Thymus (tissue), 11 donors: ENCODE measurements around the gene CEBPA. TPM values are rescaled to one million over a fixed set of nuclear protein-coding genes. Genes with fewer than 3 reads are reported as not detected.
"Not testable (repeated sequence)": the region's sequence is repeated elsewhere in the genome, so short reads cannot be mapped to it uniquely, and the experiment has no call there.

Source experiments
- DNase-seq, 9 donors: peaks; one replicate each; pipeline ENCODE4 v3.0.0-alpha.2; 2013; ENCODE audit warnings: low spot score in 9 of 9, low read depth in 6 of 9, missing footprints in 1 of 9
- H3K27ac ChIP-seq, 2 donors: one replicate each; pipeline ENCODE4 v1.5.1; 2013; ENCODE audit warnings: control low read depth in 1 of 2, low read depth in 1 of 2, low read length in 1 of 2, mild to moderate bottlenecking in 1 of 2, moderate library complexity in 1 of 2
- H3K27me3 ChIP-seq, 2 donors: one replicate each; pipeline ENCODE4 v1.5.1; 2013; ENCODE audit warnings: low read length in 1 of 2; ENCODE audit not compliant: control insufficient read depth in 2 of 2, insufficient read depth in 1 of 2
- H3K36me3 ChIP-seq, 2 donors: one replicate each; pipeline ENCODE4 v1.5.1; 2013; ENCODE audit warnings: low read length in 1 of 2, mild to moderate bottlenecking in 1 of 2, moderate library complexity in 1 of 2; ENCODE audit not compliant: control insufficient read depth in 2 of 2, insufficient read depth in 2 of 2
- H3K4me1 ChIP-seq, 2 donors: one replicate each; pipeline ENCODE4 v1.5.1; 2013; ENCODE audit warnings: low read length in 2 of 2; ENCODE audit not compliant: control insufficient read depth in 2 of 2, insufficient read depth in 2 of 2
- H3K4me3 ChIP-seq, 2 donors: one replicate each; pipeline ENCODE4 v1.5.1; 2013; ENCODE audit warnings: low read length in 2 of 2, control low read depth in 1 of 2, mild to moderate bottlenecking in 1 of 2
- H3K9me3 ChIP-seq, 2 donors: one replicate each; pipeline ENCODE4 v1.5.1; 2013; ENCODE audit warnings: low read length in 1 of 2, mild to moderate bottlenecking in 1 of 2; ENCODE audit not compliant: control insufficient read depth in 2 of 2, insufficient read depth in 1 of 2
- WGBS: extraction: QIAGEN DNeasy Blood & Tissue Kit; methylation state at CpG from one replicate; pipeline ENCODE4 v1.1.7; 2013; 5-methylcytosine and 5-hydroxymethylcytosine counted together
- polyA plus RNA-seq: library from polyadenylated mRNA; stranded (reverse); fragments of 200-250 nt; gene quantifications from one replicate; pipeline ENCODE4 v1.2.3, GENCODE V29; 2013
- total RNA-seq: library from RNA; stranded (reverse); fragments of 120-200 nt; gene quantifications from one replicate; pipeline ENCODE4 v1.2.4, GENCODE V29; 2013
- donor health status: healthy.

Gene CEBPA
- total and polyA plus RNA-seq, 2 donors, result 7.0 to 10.1 TPM

- Histone ChIP-seq H3K27me3 (peaks cover 46 to 64% of the 10 kb centered on the region in 2 donors), H3K4me3 (no peak overlapping the region), H3K36me3 (no peaks in the 10 kb centered on the region), H3K4me1 (peaks cover 2 to 8% of the 10 kb centered on the region in 2 donors), H3K27ac (no peak overlapping the region), H3K9me3 (no peaks in the 10 kb centered on the region)
- 87% methylated on average over 8 of the region's 8 CpGs for WGBS
- DNase-seq, result no peak
Observed at GRCh38 chr19:33299051-33299688, 3.2 kb downstream of the CEBPA start.

GRCh38 chr19:33298146-33298911 lies 4.0 kb downstream of the CEBPA start:
- peaks cover 38 to 64% of the 10 kb centered on the region in 2 donors for H3K27me3 ChIP-seq
- no peak overlapping the region for H3K4me3 ChIP-seq
- peak overlapping the region in 1 of 2 donors; percentile 61 for H3K27ac ChIP-seq
- 73% methylated on average over 25 of the region's 25 CpGs for WGBS
- DNase-seq, result no peak
- H3K36me3 ChIP-seq, result no peaks in the 10 kb centered on the region
- no peaks in the 10 kb centered on the region for H3K9me3 ChIP-seq
- peaks cover 2 to 8% of the 10 kb centered on the region in 2 donors for H3K4me1 ChIP-seq

DNA sequence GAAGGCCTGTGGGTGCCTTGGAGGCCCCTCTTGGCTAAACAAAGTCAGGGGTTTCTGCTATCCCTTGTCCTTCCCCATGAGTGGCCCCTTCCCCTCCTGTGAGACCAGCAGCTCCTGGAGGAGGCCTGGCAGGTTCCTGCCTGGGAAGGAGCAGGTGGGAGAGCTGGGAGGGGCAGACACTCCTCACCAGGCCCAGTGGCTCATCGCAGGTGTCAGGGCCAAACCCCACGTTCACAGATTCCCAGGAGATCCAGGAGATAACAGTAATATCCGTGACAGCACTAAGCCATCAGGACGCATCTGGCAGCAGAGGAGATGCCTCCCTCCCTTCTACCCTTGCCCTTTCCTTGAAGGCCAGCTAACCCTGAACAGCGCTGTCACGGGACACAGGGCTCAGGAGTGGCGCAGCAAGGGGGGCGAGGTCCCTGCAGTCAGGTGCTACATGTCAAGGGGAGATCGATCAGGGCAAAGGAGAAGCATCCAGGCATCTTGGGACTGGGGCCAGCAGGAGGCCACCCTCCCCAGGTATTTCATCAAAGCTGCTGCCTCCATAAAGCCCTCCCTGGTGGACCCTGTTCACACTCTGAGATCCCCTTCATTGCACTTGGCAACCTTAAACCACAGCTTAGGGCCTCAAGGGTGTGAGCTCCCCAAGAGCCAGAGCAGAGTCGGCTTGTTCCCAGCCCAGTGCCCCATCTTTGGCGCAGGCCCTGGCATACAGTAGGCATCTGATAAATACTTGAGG lies 4.8 kb downstream of the CEBPA start:
- no peak overlapping the region for H3K4me3 ChIP-seq
- H3K36me3 ChIP-seq, result no peaks in the 10 kb centered on the region
- no peaks in the 10 kb centered on the region for H3K9me3 ChIP-seq
- no peak for DNase-seq
- peaks cover 6 to 7% of the 10 kb centered on the region in 2 donors for H3K4me1 ChIP-seq
- no peak overlapping the region for H3K27ac ChIP-seq
- 88% methylated on average over 11 of the region's 11 CpGs for WGBS
- peaks cover 30 to 61% of the 10 kb centered on the region in 2 donors for H3K27me3 ChIP-seq

DNA sequence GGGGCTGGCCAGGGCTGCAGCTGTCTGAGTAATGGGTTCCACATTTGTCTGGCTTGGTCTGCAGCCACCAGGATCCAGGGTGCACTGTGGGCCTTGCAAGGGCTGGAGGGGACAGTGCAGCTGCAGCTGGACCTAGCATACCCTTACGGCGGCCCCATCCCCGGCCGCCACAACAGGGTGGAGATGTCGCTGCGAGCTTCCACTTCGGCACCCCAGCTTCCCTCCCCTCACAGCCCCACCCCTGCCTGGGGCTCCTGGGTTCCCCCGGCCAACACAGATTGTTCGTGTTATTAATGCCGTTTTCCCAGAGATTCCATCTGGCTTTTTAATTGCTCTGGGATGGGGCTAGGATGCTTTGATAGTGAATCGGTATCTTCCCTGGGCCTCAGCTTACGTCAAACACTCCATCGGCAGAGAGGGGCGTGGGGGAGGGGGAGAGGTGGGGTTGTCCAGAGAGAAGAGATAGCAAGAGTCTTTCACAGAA lies 5.8 kb downstream of the CEBPA start:
- Histone ChIP-seq H3K36me3 (no peaks in the 10 kb centered on the region), H3K27me3 (peaks cover 21 to 57% of the 10 kb centered on the region in 2 donors), H3K27ac (no peak overlapping the region), H3K4me1 (peaks cover 0 to 9% of the 10 kb centered on the region in 2 donors), H3K9me3 (no peaks in the 10 kb centered on the region), H3K4me3 (no peak overlapping the region)
- WGBS, result 93% methylated on average over 14 of the region's 14 CpGs
- no peak for DNase-seq

DNA sequence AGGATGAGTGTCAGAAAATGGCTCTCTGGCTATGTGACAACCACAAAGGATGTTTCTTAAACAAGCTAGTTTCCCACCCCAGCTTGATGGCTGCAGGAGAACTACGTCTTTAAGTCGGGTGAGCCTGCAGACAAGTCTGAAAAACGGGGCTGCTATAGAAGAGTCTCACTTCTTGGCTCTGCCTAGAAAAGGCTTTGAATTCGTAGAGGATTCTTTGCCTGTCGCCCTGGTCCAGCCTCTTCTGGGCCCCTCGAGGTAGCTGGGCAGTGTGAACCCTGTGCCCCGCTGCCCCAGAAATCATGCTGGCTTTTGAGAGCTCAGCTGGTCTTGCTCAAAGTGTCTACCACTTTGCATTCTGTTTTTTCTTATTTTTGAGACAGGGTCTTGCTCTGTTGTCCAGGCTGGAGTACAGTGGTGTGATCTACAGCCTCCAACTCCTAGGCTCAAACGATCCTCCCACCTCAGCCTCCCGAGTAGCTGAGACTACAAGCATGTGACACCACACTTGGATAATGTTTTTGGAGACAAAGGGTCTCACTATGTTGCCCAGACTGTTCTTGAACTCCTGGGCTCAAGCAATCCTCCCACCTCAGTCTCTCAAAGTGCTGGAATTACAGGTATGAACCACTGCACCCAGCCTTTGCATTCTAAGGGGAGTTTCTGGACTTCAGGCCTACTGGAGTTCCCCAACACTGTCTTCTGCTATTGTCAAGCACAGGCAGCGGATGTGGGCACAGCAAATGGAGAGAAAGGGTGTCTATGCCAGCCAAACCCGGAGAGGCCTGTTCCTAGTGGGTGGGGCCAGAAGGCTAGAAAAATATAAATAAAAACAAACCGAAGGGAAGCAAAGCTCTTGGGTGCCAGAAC lies 6.5 kb downstream of the CEBPA start:
- Histone ChIP-seq H3K9me3 (no peaks in the 10 kb centered on the region), H3K36me3 (no peaks in the 10 kb centered on the region), H3K4me3 (no peak overlapping the region), H3K27ac (no peak overlapping the region), H3K4me1 (peaks cover 0 to 9% of the 10 kb centered on the region in 2 donors), H3K27me3 (peaks cover 14 to 51% of the 10 kb centered on the region in 2 donors)
- WGBS, result 96% methylated on average over 12 of the region's 12 CpGs
- DNase-seq, result no peak

DNA sequence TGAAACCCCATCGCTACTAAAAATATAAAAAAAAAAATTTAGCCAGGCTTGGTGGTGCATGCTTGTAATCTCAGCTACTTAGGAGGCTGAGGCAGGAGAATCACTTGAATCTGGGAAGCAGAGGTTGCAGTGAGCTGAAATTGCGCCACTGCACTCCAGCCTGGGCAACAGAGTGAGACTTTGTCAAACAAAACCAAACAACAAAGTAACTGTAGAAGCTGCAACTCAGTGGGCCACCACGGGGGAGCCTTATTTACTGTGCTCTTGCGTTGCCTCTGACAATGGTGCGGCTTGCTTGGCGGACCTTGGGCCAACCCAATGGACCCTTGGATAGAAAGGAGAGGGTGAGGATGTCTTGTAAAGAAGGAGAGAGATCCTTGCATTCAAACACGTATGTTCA lies 7.3 kb downstream of the CEBPA start:
- not testable (repeated sequence) for H3K4me3 ChIP-seq, H3K9me3 ChIP-seq, H3K4me1 ChIP-seq, H3K36me3 ChIP-seq, DNase-seq, H3K27ac ChIP-seq
- WGBS, result 97% methylated on average over 7 of the region's 7 CpGs
- peaks cover 6 to 43% of the 10 kb centered on the region in 2 donors for H3K27me3 ChIP-seq

- Histone ChIP-seq H3K4me3 (no peak overlapping the region), H3K4me1 (peaks cover 0 to 9% of the 10 kb centered on the region in 2 donors), H3K9me3 (no peaks in the 10 kb centered on the region), H3K27me3 (peaks cover under 1 to 35% of the 10 kb centered on the region in 2 donors), H3K27ac (no peak overlapping the region), H3K36me3 (no peaks in the 10 kb centered on the region)
- WGBS, result 82% methylated on average over 13 of the region's 13 CpGs
- no peak for DNase-seq
Observed at GRCh38 chr19:33294058-33294798, 8.1 kb downstream of the CEBPA start.
